Transverse colon (tissue), 4 donors: ENCODE measurements around the gene ZNF197. TPM values are rescaled to one million over a fixed set of nuclear protein-coding genes. Genes with fewer than 3 reads are reported as not detected.

Experiments used
- DNase-seq: peaks from one replicate; pipeline ENCODE4 v3.0.0-alpha.2; 2019
- H3K27ac ChIP-seq, 4 donors: fragments of 200-600 bp; sonication (generic); 2 replicates each; pipeline ENCODE4 v1.5.1; 2016 to 2018; ENCODE audit warnings: inconsistent platforms in 4 of 4
- H3K27me3 ChIP-seq: fragments of 200-600 bp; sonication (generic); 2 replicates; pipeline ENCODE4 v1.5.1; 2017; ENCODE audit warnings: inconsistent platforms
- H3K36me3 ChIP-seq, 4 donors: fragments of 200-600 bp; sonication (generic); 2 replicates each; pipeline ENCODE4 v1.5.1; 2017 to 2019; ENCODE audit warnings: inconsistent platforms in 4 of 4
- H3K4me1 ChIP-seq, 4 donors: fragments of 200-600 bp; sonication (generic); 2 replicates each; pipeline ENCODE4 v1.5.1; 2017 to 2020; ENCODE audit warnings: inconsistent platforms in 4 of 4
- H3K4me3 ChIP-seq, 4 donors: fragments of 200-600 bp; sonication (generic); 1 replicate in 1 of 4; 2 replicates in 3 of 4; pipeline versions ENCODE4 v1.5.1 to v1.6.1; 2017 to 2019; ENCODE audit warnings: inconsistent platforms in 4 of 4
- H3K9me3 ChIP-seq, 2 donors: fragments of 200-600 bp; sonication (generic); 2 replicates each; pipeline ENCODE4 v1.5.1; 2017 to 2019; ENCODE audit warnings: inconsistent platforms in 2 of 2
- EP300 ChIP-seq: sonication (generic); formaldehyde crosslinking; IDR thresholded peaks from one replicate; pipeline ENCODE4 v1.6.1; 2017; ENCODE audit warnings: antibody characterized with exemption, low read depth
- POLR2A ChIP-seq: fragments of 450-650 bp; IDR thresholded peaks from one replicate; pipeline ENCODE4 v1.6.1; 2016; ENCODE audit warnings: antibody characterized with exemption, mild to moderate bottlenecking, moderate library complexity
- POLR2AphosphoS5 ChIP-seq, 3 donors: sonication (generic); formaldehyde crosslinking; IDR thresholded peaks; one replicate each; pipeline ENCODE4 v1.6.1; 2016; ENCODE audit warnings: antibody characterized with exemption in 3 of 3
- WGBS, 2 donors: methylation state at CpG; one replicate each; pipeline ENCODE4 v1.1.5; 2018; ENCODE audit warnings: low coverage in 1 of 2; 5-methylcytosine and 5-hydroxymethylcytosine counted together
- in situ Hi-C, 4 donors: fragments of 200-750 bp; cut with MboI; loops; one replicate each; pipeline versions ENCODE4 v1.15.0 to v1.15.1; 2017; ENCODE audit warnings: low sequenced_read_pairs in 3 of 4, low pct_ligation_motif_present in 1 of 4, low pct_unique_long_range_greater_than_20kb in 1 of 4
- intact Hi-C: fragments of 100-400 bp; cut with DNase I; formaldehyde crosslinking; loops from one replicate; pipeline ENCODE4 v1.15.1; 2023; ENCODE audit warnings: low total_unique reads
- total RNA-seq, 4 donors: library from RNA; depleted of rRNA; stranded (reverse); fragments of >200 nt; gene quantifications; one replicate each; pipeline ENCODE4 v1.1.0, GENCODE V29; 2016
- TF ChIP-seq, protein P1 (sequence below), 5 experiments: fragments of 200-600 bp in 3 of 5; fragments of 450-650 bp in 2 of 5; sonication (generic) in 3 of 5; IDR thresholded peaks; 1 replicate in 2 of 5; 2 replicates in 3 of 5; pipeline ENCODE4 v1.5.1; 2016 to 2017; ENCODE audit warnings: antibody characterized with exemption in 5 of 5, inconsistent platforms in 3 of 5, mild to moderate bottlenecking in 2 of 5, moderate library complexity in 1 of 5

ZNF197 gene
- total RNA-seq, 4 donors from 2014 or later: 8.2 to 19.8 (median 12.4) TPM

DNA sequence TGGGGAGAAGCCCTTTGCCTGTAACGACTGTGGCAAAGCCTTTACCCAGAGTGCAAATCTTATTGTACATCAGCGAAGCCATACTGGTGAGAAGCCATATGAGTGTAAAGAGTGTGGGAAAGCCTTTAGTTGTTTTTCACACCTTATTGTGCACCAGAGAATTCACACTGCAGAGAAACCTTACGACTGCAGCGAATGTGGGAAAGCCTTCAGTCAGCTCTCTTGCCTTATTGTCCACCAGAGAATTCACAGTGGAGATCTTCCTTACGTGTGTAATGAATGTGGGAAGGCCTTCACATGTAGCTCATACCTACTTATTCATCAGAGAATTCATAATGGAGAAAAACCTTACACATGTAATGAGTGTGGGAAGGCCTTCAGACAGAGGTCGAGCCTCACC, 34.6 kb downstream of the ZNF197 start:
- Histone ChIP-seq H3K4me3 (no peak overlapping the region), H3K36me3 (peaks cover 0 to 53% (median 28%) of the 10 kb centered on the region in 4 donors), H3K4me1 (no peaks in the 10 kb centered on the region), H3K27ac (no peak overlapping the region), H3K9me3 (peaks cover 13 to 21% of the 10 kb centered on the region in 2 donors), H3K27me3 (no peaks in the 10 kb centered on the region)
- intact Hi-C loops (no loop called here), in situ Hi-C loops (no loop called here)
- no peak for DNase-seq
- WGBS, 2 donors: 95 to 100% methylated on average over 2 to 6 of the region's 6 CpGs
- TF ChIP-seq EP300: no peak
- TF ChIP-seq, protein P1, sequence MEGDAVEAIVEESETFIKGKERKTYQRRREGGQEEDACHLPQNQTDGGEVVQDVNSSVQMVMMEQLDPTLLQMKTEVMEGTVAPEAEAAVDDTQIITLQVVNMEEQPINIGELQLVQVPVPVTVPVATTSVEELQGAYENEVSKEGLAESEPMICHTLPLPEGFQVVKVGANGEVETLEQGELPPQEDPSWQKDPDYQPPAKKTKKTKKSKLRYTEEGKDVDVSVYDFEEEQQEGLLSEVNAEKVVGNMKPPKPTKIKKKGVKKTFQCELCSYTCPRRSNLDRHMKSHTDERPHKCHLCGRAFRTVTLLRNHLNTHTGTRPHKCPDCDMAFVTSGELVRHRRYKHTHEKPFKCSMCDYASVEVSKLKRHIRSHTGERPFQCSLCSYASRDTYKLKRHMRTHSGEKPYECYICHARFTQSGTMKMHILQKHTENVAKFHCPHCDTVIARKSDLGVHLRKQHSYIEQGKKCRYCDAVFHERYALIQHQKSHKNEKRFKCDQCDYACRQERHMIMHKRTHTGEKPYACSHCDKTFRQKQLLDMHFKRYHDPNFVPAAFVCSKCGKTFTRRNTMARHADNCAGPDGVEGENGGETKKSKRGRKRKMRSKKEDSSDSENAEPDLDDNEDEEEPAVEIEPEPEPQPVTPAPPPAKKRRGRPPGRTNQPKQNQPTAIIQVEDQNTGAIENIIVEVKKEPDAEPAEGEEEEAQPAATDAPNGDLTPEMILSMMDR (IDR thresholded peaks at IDR 0.05): no peak
- no peak for TF ChIP-seq POLR2A
- TF ChIP-seq POLR2AphosphoS5 (IDR thresholded peaks at IDR 0.05): no peak

DNA sequence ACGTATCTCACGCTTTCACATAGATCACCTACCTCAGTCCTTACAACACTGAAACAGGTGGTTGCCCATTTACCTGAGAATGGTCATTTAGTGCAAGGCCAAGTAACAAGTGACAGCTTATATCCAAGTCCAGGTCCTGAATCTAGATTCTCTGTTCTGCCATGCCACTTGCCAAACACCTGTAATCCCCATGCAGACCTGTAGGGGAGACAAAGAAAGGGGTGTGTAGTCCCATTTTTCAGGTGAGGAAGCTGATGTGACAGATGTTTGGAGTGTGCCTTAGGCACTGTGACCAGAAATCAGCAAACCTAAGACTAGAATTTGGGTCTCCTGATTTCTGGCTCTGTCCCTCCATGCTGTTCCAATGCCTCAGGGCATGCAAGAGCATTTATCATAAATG, 36.4 kb downstream of the ZNF197 start:
- H3K27ac ChIP-seq: no peak overlapping the region
- no peaks in the 10 kb centered on the region for H3K27me3 ChIP-seq
- peaks cover 13 to 21% of the 10 kb centered on the region in 2 donors for H3K9me3 ChIP-seq
- H3K36me3 ChIP-seq: peaks cover 0 to 46% (median 24%) of the 10 kb centered on the region in 4 donors
- TF ChIP-seq POLR2A (no peak), POLR2AphosphoS5 (IDR thresholded peaks at IDR 0.05) (no peak)
- TF ChIP-seq, protein P1 (IDR thresholded peaks at IDR 0.05): peak in 1 of 5 experiments; percentile 12
- intact Hi-C loops: no loop called here
- H3K4me3 ChIP-seq: no peak overlapping the region
- H3K4me1 ChIP-seq: no peaks in the 10 kb centered on the region
- in situ Hi-C loops: no loop called here
- WGBS, 2 donors: 96% methylated on average over 2 of the region's 2 CpGs; no CpG with 5 or more reads in 1 of the 2 donors
- no peak for DNase-seq

DNA sequence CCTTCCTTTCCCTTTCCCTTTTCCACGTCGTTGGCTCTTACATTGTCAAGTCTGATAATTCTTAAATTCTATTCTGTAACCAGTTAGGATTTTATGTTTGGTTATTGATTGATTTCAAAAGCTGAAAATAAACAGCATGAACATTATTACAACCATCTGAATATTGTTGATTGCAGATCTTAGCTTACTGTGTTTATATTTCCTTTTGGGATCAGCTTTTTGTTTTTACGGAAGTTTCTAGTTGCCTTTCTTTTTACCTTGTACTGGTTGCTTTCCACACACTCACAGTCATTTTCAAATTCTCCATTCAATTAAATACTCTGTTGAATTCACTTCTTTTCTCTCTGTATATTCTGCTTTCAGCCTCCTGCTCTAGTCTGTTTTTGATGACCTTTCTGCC, 40.3 kb downstream of the ZNF197 start:
- H3K4me1 ChIP-seq: no peaks in the 10 kb centered on the region
- H3K9me3 ChIP-seq: peaks cover 0 to 5% of the 10 kb centered on the region in 2 donors
- peaks cover 0 to 13% (median 3%) of the 10 kb centered on the region in 4 donors for H3K36me3 ChIP-seq
- H3K4me3 ChIP-seq: no peak overlapping the region
- in situ Hi-C loops (no loop called here), intact Hi-C loops (no loop called here)
- DNase-seq: no peak
- H3K27me3 ChIP-seq: no peaks in the 10 kb centered on the region
- H3K27ac ChIP-seq: no peak overlapping the region
- TF ChIP-seq, protein P1 (IDR thresholded peaks at IDR 0.05): no peak
- no peak for TF ChIP-seq POLR2AphosphoS5 (IDR thresholded peaks at IDR 0.05)
- WGBS, 2 donors: 93 to 97% methylated on average over 3 of the region's 3 CpGs

DNA sequence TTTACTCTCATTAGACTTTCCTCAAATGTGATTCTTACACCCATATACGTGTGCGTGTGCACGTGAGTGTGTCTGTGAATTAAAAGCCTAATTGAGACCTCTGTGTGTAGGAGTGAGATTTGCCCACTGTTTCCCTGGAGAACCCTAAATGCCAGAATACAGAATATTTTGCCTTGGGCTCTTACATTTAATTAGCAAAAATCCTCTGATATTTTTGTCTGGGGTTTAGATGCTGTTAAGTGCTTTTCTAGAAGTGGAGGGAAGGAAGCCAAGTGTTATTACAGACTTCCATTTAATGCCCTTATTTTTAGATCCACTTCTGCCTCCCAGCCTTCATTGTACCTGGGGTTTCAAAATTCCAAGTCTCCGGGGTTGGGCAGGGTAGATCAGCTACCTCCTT, 41.5 kb downstream of the ZNF197 start:
- 95 to 100% methylated on average over 3 to 4 of the region's 4 CpGs for WGBS, 2 donors
- DNase-seq: no peak
- TF ChIP-seq, protein P1 (IDR thresholded peaks at IDR 0.05): no peak
- no peak for TF ChIP-seq POLR2AphosphoS5 (IDR thresholded peaks at IDR 0.05)
- no peak for TF ChIP-seq EP300
- TF ChIP-seq POLR2A: no peak
- H3K27me3 ChIP-seq: no peaks in the 10 kb centered on the region
- no peak overlapping the region for H3K27ac ChIP-seq
- H3K4me1 ChIP-seq: no peaks in the 10 kb centered on the region
- peaks cover 0 to 1% (median 0%) of the 10 kb centered on the region in 4 donors for H3K36me3 ChIP-seq
- in situ Hi-C loops: no loop called here
- intact Hi-C loops: no loop called here
- H3K4me3 ChIP-seq: no peak overlapping the region
- no peaks in the 10 kb centered on the region for H3K9me3 ChIP-seq
